ACC112 (cell line): ENCODE data around the gene DNAH8.

Experiments used
- H2AFZ ChIP-seq: fragments of 200-600 bp; sonication (generic); one replicate; pipeline ENCODE4 v1.6.0; 2017; ENCODE audit warnings: antibody characterized with exemption, low read length; ENCODE audit not compliant: unreplicated experiment
- H3K27ac ChIP-seq: fragments of 200-600 bp; sonication (generic); 2 replicates; pipeline ENCODE4 v1.5.1; 2014; ENCODE audit warnings: low read depth, mild to moderate bottlenecking, antibody characterized with exemption, low read length, moderate library complexity
- H3K27me3 ChIP-seq: fragments of 200-600 bp; sonication (generic); 2 replicates; pipeline ENCODE4 v1.6.1; 2014; ENCODE audit warnings: mild to moderate bottlenecking, antibody characterized with exemption, low read length, moderate library complexity, mixed read lengths; ENCODE audit not compliant: insufficient read depth
- H3K36me3 ChIP-seq: fragments of 200-600 bp; sonication (generic); 2 replicates; pipeline ENCODE4 v1.6.1; 2016; ENCODE audit warnings: mild to moderate bottlenecking, antibody characterized with exemption, low read length, moderate library complexity, mixed read lengths; ENCODE audit not compliant: insufficient read depth
- H3K4me1 ChIP-seq: fragments of 200-600 bp; sonication (generic); one replicate; pipeline ENCODE4 v1.6.1; 2016; ENCODE audit warnings: low read length, mixed read lengths; ENCODE audit not compliant: insufficient read depth, unreplicated experiment, control insufficient read depth
- H3K4me3 ChIP-seq: fragments of 200-600 bp; sonication (generic); 2 replicates; pipeline ENCODE4 v1.5.1; 2014; ENCODE audit warnings: mild to moderate bottlenecking, low read depth, low read length
- H3K79me2 ChIP-seq: fragments of 200-600 bp; sonication (generic); one replicate; pipeline ENCODE4 v1.6.0; 2016; ENCODE audit warnings: low read length; ENCODE audit not compliant: control insufficient read depth, unreplicated experiment, insufficient read depth

The DNAH8 gene

DNA sequence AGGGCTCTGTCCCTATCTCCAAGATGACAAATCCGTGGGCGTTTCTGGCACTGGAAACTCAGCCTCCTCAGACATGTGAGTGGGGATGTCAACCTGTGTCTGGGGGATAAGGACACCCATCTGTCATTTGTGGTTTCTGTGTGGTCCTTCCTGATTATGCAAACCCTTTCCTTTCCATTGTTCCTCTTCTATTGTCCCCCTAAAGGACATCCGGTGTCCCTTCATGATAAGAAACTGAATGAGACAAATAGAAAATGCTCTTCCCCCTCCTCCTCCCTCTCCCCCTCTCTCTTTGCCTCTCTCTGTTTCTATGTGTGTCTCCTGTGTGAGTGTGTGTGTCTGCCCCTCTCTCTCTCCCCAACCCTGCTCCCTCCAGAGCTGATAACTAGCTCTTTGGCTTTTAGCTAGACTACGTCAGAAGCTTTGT, 322.0 kb downstream of the DNAH8 start:
- Histone ChIP-seq H3K4me3 (no peak overlapping the region), H3K27ac (no peak overlapping the region), H3K27me3 (peaks cover 86% of the 10 kb centered on the region)

GRCh38 chr6:39037707-39038106, 322.6 kb downstream of the DNAH8 start:
- no peaks in the 10 kb centered on the region for H3K36me3 ChIP-seq
- peaks cover 79% of the 10 kb centered on the region for H3K27me3 ChIP-seq
- H3K27ac ChIP-seq = no peak overlapping the region
- H3K79me2 ChIP-seq = no peaks in the 10 kb centered on the region
- no peak overlapping the region for H2AFZ ChIP-seq
- no peaks in the 10 kb centered on the region for H3K4me1 ChIP-seq
- H3K4me3 ChIP-seq = no peak overlapping the region

More for the DNA sequence above, 322.0 kb downstream of the DNAH8 start:
- Histone ChIP-seq H3K4me1 (no peaks in the 10 kb centered on the region), H3K36me3 (no peaks in the 10 kb centered on the region), H2AFZ (no peak overlapping the region), H3K79me2 (no peaks in the 10 kb centered on the region)

DNA sequence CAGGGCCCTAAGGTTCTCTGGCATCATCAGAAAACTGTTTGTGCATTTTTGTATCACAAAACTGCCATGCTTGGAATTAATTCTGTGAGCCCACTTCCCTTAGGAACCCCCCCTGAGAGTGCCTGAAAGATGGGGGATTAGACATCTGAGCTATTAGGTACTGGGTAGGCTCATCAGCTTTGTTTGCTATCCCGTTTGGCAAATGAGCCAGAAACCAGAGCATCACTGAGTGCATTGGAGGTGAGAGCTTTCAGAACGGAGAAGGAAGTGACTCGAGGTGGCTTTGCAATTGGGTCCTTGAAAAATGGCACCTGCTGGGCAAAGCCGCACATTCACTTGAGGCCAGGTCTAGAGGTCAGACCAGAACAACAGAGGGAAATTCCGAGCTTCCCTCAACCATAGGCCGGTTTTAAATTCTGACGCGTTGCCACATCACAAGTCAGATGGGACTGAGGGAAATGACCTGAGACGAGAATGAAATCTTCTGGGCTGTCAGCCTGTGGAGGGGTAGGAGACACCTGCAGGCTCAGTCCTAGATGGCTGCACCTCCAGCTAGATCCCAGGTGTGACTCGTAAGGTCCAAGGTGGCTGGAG, 325.1 kb downstream of the DNAH8 start:
- Histone ChIP-seq H3K27me3 (peaks cover 55% of the 10 kb centered on the region), H3K4me3 (no peak overlapping the region), H2AFZ (no peak overlapping the region), H3K79me2 (no peaks in the 10 kb centered on the region), H3K4me1 (no peaks in the 10 kb centered on the region), H3K36me3 (no peaks in the 10 kb centered on the region), H3K27ac (no peak overlapping the region)

DNA sequence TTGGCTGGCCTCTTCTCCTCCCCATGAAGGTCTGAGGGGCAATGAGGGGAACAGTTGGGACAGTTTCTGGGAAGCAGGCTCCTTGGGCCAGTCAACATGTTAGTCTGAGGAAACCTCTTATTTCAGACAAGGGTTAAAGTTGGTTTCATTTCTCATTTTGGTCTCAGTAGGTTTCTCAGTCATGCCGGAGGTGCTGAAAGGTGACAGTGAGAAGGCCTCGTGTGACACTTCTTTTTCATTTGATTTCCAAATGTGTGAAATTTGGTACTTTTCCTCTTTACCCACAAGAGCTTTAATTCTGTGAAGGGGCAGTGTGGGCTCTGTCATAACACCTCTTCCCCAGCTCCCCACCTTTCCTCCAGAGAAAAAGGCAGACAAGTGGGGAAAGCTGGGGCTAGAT, 326.0 kb downstream of the DNAH8 start:
- no peaks in the 10 kb centered on the region for H3K4me1 ChIP-seq
- H3K79me2 ChIP-seq = no peaks in the 10 kb centered on the region
- H3K27me3 ChIP-seq = peaks cover 49% of the 10 kb centered on the region
- no peaks in the 10 kb centered on the region for H3K36me3 ChIP-seq
- no peak overlapping the region for H2AFZ ChIP-seq
- H3K27ac ChIP-seq = no peak overlapping the region
- H3K4me3 ChIP-seq = no peak overlapping the region

- Histone ChIP-seq H3K79me2 (no peaks in the 10 kb centered on the region), H3K36me3 (no peaks in the 10 kb centered on the region), H3K27ac (no peak overlapping the region), H3K27me3 (peaks cover 48% of the 10 kb centered on the region), H2AFZ (no peak overlapping the region), H3K4me3 (no peak overlapping the region), H3K4me1 (no peaks in the 10 kb centered on the region)
Measured at GRCh38 chr6:39043776-39044175, 328.7 kb downstream of the DNAH8 start.

GRCh38 chr6:39044181-39044580, 329.1 kb downstream of the DNAH8 start:
- H2AFZ ChIP-seq = no peak overlapping the region
- no peaks in the 10 kb centered on the region for H3K4me1 ChIP-seq
- H3K27me3 ChIP-seq = peaks cover 48% of the 10 kb centered on the region
- no peaks in the 10 kb centered on the region for H3K79me2 ChIP-seq
- no peak overlapping the region for H3K27ac ChIP-seq
- H3K4me3 ChIP-seq = no peak overlapping the region
- no peaks in the 10 kb centered on the region for H3K36me3 ChIP-seq

- H3K4me3 ChIP-seq = no peak overlapping the region
Measured at GRCh38 chr6:39047434-39048327, 332.6 kb downstream of the DNAH8 start.

DNA sequence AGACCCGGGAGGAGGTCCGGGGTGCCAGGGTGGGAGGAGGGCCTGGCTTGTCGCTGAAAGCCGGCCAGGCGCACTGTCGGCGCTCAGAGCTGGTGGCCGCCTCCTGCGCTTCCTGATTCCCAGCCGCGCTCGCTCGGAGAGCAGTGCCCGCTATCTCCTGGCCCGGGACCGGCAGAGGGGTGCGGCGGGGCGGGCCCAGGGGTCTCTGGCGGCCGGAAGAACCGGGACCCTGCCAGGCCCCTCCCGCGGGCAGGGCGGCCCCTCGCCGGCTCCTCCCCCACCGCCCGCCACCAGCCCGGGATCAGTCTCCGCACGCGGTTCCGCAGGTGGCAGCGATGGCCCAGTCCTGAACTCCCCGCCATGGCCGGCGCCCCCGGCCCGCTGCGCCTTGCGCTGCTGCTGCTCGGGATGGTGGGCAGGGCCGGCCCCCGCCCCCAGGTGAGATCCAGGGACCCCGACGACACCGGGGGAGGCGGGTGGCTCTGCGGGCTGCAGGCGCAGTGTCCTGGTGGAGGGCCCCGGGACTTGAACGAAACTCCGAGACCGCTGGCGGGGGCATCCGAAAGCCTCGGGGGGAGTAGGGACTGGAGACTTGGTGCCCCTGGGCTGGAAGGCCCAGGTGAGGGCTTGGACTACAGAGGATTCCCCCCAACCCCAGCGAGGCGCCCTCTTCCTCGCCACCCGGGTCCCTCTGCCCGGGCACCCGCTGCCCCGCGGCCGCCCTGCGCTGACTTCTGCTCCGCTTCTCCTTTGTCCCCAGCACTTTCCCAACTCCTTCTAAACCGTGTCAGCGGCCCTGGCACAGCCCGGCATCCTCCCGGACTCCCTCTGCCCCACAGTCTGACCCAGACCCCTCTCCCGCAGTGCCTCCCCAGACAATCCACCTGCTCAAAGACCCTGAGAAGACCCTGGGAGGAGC, 333.6 kb downstream of the DNAH8 start, which contains the start of gene GLP1R:
Gene GLP1R, plus strand, starts transcription at position 301 of the 919 bp plus-strand sequence. Its CDS starts 60 bp downstream, at position 361.
- Histone ChIP-seq H3K79me2 (no peaks in the 10 kb centered on the region), H3K27ac (no peak within 1 kb of the TSS), H3K36me3 (no peaks in the 10 kb centered on the region), H2AFZ (no peak within 1 kb of the TSS), H3K4me1 (no peaks in the 10 kb centered on the region), H3K4me3 (no peak within 1 kb of the TSS), H3K27me3 (peaks cover 71% of the 10 kb centered on the region)

More at GRCh38 chr6:39047434-39048327, 332.6 kb downstream of the DNAH8 start:
- Histone ChIP-seq H3K27ac (no peak overlapping the region), H3K27me3 (peaks cover 63% of the 10 kb centered on the region), H2AFZ (no peak overlapping the region), H3K79me2 (no peaks in the 10 kb centered on the region), H3K4me1 (no peaks in the 10 kb centered on the region), H3K36me3 (no peaks in the 10 kb centered on the region)

DNA sequence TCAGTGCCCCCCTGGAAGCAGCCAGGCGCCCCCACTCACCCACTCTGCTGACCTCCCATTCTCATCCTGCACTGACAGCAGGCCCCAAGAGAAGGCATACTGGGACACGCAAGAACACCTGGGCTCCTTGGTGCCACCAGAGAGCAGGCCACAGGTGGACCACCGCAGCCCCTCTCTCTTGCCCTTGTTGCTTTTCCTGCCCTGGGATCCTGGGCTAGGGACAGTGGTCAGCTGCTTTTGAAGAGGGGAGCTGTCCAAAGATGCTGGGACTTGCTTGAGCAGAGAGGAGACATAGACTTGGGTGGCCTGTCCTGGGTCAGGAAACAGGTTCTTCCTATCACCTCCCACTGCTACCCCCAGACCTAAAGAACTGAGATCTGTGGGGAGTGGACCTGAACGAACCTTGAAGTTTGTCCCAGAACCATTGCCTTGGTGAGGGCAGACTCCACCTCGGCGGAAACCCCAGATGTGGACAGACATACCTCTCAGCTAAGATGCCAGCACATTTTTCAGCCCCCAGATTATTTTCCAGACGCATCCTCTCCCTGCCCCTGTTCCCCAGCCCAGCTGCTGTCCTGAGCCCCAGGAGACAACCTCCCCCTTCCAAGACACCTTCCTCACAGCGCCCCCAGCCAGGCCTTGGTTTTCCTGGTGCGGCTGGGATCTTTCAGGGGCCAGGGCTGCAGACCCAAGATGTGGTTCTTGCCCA, 334.6 kb downstream of the DNAH8 start:
- no peaks in the 10 kb centered on the region for H3K36me3 ChIP-seq
- H3K27ac ChIP-seq = no peak overlapping the region
- H3K79me2 ChIP-seq = no peaks in the 10 kb centered on the region
- no peaks in the 10 kb centered on the region for H3K4me1 ChIP-seq
- H2AFZ ChIP-seq = no peak overlapping the region
- H3K4me3 ChIP-seq = no peak overlapping the region
- peaks cover 73% of the 10 kb centered on the region for H3K27me3 ChIP-seq
